ENCODE results near the gene CD247. TPM values are rescaled to one million over a fixed set of nuclear protein-coding genes. Genes with fewer than 3 reads are reported as not detected.

The CD247 gene
- total and polyA plus RNA-seq, 2 experiments from 2014 or later, result not detected

- Histone ChIP-seq H3K4me3 (no peak overlapping the region), H3F3A (ENCODE audit: insufficient read depth) (no peaks in the 10 kb centered on the region), H3K9ac (no peak overlapping the region), H3K36me3 (ENCODE audit: low read depth) (no peaks in the 10 kb centered on the region), H3K4me1 (ENCODE audit: insufficient read depth) (no peaks in the 10 kb centered on the region), H3K4me2 (ENCODE audit: unreplicated experiment) (no peak overlapping the region), H3K27ac (no peak overlapping the region), H3K79me2 (ENCODE audit: insufficient read depth) (no peaks in the 10 kb centered on the region), H2AFZ (no peak overlapping the region), H3K9me2 (ENCODE audit: insufficient read depth) (no peaks in the 10 kb centered on the region), H3K9me3 (ENCODE audit: low read depth) (no peaks in the 10 kb centered on the region), H4K20me1 (ENCODE audit: insufficient read depth) (no peaks in the 10 kb centered on the region), H3K27me3 (replicated peaks; ENCODE audit: insufficient read depth) (no peaks in the 10 kb centered on the region)
- in situ Hi-C loops (cut with MboI), result loop anchor here (25.0 kb wide), 1 partner anchor 279 kb away; no protein-coding TSS in a partner anchor
- peak; percentile 31 for DNase-seq
- no peak for TF ChIP-seq EZH2phosphoT487 (IDR thresholded peaks at IDR 0.05; ENCODE audit: insufficient read depth, low read depth)
- TF ChIP-seq EZH2 (IDR thresholded peaks at IDR 0.05; ENCODE audit: insufficient read depth, poor library complexity, severe bottlenecking), result no peak
Observed at GRCh38 chr1:167541003-167541402, 22.7 kb upstream of the CD247 start.

DNA sequence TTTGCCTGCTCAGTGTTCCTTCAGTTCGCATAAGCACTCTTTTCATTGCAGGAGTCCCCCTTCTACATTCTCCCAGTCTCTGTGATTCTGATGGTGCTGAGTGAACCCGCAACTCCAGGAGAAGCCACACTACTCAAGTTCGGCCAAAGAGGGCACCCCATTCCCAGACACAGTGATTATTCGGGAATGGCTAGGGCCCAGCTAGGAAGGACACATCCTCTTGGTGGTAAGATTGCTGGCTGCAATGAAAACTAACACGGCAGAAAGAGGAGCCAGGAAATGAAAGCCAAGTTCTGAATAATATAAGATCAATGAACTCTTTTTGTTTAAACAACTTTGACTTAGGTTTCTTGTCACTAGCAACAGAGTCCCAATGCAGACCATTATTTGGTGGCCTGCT, 20.3 kb upstream of the CD247 start:
- Histone ChIP-seq H3K27ac (no peak overlapping the region), H3K4me3 (no peak overlapping the region), H3F3A (ENCODE audit: insufficient read depth) (no peaks in the 10 kb centered on the region), H3K9me2 (ENCODE audit: insufficient read depth) (no peaks in the 10 kb centered on the region), H3K79me2 (ENCODE audit: insufficient read depth) (no peaks in the 10 kb centered on the region), H4K20me1 (ENCODE audit: insufficient read depth) (no peaks in the 10 kb centered on the region), H3K9ac (no peak overlapping the region), H2AFZ (no peak overlapping the region), H3K4me2 (ENCODE audit: unreplicated experiment) (no peak overlapping the region), H3K9me3 (ENCODE audit: low read depth) (no peaks in the 10 kb centered on the region), H3K4me1 (ENCODE audit: insufficient read depth) (no peaks in the 10 kb centered on the region), H3K36me3 (ENCODE audit: low read depth) (no peaks in the 10 kb centered on the region), H3K27me3 (replicated peaks; ENCODE audit: insufficient read depth) (no peaks in the 10 kb centered on the region)
- DNase-seq, result peak; percentile 16
- 38 to 40% methylated on average over 5 of the region's 5 CpGs for whole genome bisulfite sequencing, 2 experiments (ENCODE audit: low coverage in 1 of 2, low lambda C conversion rate in 2 of 2, missing lambda C conversion rate in 2 of 2)
- in situ Hi-C loops (cut with MboI), result loop anchor here (10.0 to 25.0 kb wide), 2 partner anchors 276 to 474 kb away; no protein-coding TSS in a partner anchor
- TF ChIP-seq EZH2phosphoT487 (IDR thresholded peaks at IDR 0.05; ENCODE audit: insufficient read depth, low read depth), result no peak
- no peak for TF ChIP-seq EZH2 (IDR thresholded peaks at IDR 0.05; ENCODE audit: insufficient read depth, poor library complexity, severe bottlenecking)

DNA sequence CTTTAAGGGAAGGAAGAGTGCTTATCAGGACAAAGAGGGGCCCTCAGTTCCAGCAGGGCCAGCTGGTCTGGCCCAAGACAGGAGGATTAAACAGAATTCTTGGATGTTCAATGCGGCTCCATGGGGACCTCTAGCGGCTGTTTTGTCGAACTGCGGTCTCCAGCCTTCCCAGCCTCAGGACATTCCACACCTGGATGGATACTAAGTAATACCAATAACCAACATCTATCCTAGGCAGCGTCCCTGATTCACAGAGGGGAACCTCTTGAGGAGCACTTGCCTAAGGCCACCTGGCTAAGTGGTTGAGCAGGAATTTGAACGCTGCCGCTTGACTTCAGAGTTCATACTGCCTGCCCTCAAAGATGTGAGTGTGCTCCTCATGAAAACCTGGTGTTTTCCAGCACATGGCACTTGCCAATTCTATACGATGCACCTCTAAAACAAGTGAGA, 15.5 kb upstream of the CD247 start:
- H3K36me3 ChIP-seq (ENCODE audit: low read depth), result no peaks in the 10 kb centered on the region
- H3K27ac ChIP-seq, result no peak overlapping the region
- 0 out of 2 replicates have a peak, but pooled peaks cover 8% of the 10 kb centered on the region for H3K27me3 ChIP-seq (replicated peaks; ENCODE audit: insufficient read depth)
- peak; percentile 64 for DNase-seq
- in situ Hi-C loops (cut with MboI), result loop anchor here (10.0 to 25.0 kb wide), 2 partner anchors 272 to 469 kb away; no protein-coding TSS in a partner anchor
- H3K9ac ChIP-seq, result no peak overlapping the region
- no peak overlapping the region for H3K4me2 ChIP-seq (ENCODE audit: unreplicated experiment)
- H3K4me1 ChIP-seq (ENCODE audit: insufficient read depth), result no peaks in the 10 kb centered on the region
- TF ChIP-seq EZH2phosphoT487 (IDR thresholded peaks at IDR 0.05; ENCODE audit: insufficient read depth, low read depth), result no peak
- no peak for TF ChIP-seq EZH2 (IDR thresholded peaks at IDR 0.05; ENCODE audit: insufficient read depth, poor library complexity, severe bottlenecking)
- no peaks in the 10 kb centered on the region for H3F3A ChIP-seq (ENCODE audit: insufficient read depth)
- H4K20me1 ChIP-seq (ENCODE audit: insufficient read depth), result no peaks in the 10 kb centered on the region
- no peaks in the 10 kb centered on the region for H3K9me2 ChIP-seq (ENCODE audit: insufficient read depth)
- no peaks in the 10 kb centered on the region for H3K79me2 ChIP-seq (ENCODE audit: insufficient read depth)
- H2AFZ ChIP-seq, result no peak overlapping the region
- WGBS, 2 experiments (ENCODE audit: low coverage in 1 of 2, low lambda C conversion rate in 2 of 2, missing lambda C conversion rate in 2 of 2), result 3 to 5% methylated on average over 8 of the region's 8 CpGs
- H3K4me3 ChIP-seq, result no peak overlapping the region
- no peaks in the 10 kb centered on the region for H3K9me3 ChIP-seq (ENCODE audit: low read depth)

DNA sequence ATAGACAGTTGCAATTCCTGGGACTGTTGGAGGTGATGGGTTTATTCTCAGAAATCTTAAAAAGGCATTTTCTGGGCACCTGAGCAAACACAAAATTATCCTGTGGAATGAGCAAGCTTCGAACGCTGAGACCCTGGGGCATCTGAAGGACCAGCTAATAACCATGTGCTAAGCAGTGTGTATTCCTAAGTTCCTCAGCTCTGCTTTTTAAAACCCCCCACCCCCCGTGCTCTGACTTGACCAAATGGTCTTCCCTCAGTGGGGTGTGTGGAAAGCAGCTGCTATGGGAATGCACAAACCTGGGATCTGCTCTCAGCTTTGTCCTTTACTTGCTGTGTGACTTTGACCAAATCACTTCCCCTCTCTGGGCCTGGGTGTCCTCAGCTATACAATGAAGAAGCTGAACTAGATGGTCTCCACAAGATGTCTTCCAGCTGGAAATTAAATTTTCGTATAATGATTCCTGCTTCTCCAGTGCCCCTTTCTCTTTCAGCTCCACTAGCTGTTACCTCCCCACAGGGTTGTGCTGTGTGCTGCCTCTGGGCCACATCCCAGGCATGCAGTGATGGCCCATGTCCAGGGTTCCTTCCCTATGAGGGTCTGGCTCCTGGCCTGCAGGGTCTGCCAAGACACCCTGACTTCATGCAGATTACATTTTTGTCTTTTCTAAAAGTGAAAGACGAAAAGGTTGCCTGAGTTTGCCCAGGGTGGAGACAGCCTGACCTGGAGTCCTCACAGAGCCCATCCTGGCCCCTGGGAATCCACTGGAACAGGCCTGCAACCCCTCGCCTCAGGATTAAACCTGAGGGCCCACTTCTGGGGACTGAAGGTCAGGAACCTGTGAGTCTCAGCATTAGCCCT, 14.9 kb upstream of the CD247 start:
- no peak for DNase-seq
- H3K9me2 ChIP-seq (ENCODE audit: insufficient read depth), result no peaks in the 10 kb centered on the region
- no peak overlapping the region for H3K27ac ChIP-seq
- H3K4me3 ChIP-seq, result no peak overlapping the region
- H3F3A ChIP-seq (ENCODE audit: insufficient read depth), result no peaks in the 10 kb centered on the region
- H3K79me2 ChIP-seq (ENCODE audit: insufficient read depth), result no peaks in the 10 kb centered on the region
- TF ChIP-seq EZH2phosphoT487 (IDR thresholded peaks at IDR 0.05; ENCODE audit: insufficient read depth, low read depth) (no peak), EZH2 (IDR thresholded peaks at IDR 0.05; ENCODE audit: insufficient read depth, poor library complexity, severe bottlenecking) (no peak)
- H3K36me3 ChIP-seq (ENCODE audit: low read depth), result no peaks in the 10 kb centered on the region
- H3K27me3 ChIP-seq (replicated peaks; ENCODE audit: insufficient read depth), result 0 out of 2 replicates have a peak, but pooled peaks cover 8% of the 10 kb centered on the region
- WGBS, 2 experiments (ENCODE audit: low coverage in 1 of 2, low lambda C conversion rate in 2 of 2, missing lambda C conversion rate in 2 of 2), result 68 to 74% methylated on average over 6 of the region's 6 CpGs
- no peaks in the 10 kb centered on the region for H4K20me1 ChIP-seq (ENCODE audit: insufficient read depth)
- no peaks in the 10 kb centered on the region for H3K4me1 ChIP-seq (ENCODE audit: insufficient read depth)
- no peak overlapping the region for H3K4me2 ChIP-seq (ENCODE audit: unreplicated experiment)
- no peak overlapping the region for H3K9ac ChIP-seq
- no peak overlapping the region for H2AFZ ChIP-seq
- in situ Hi-C loops (cut with MboI), result loop anchor here (10.0 to 25.0 kb wide), 2 partner anchors 271 to 468 kb away; no protein-coding TSS in a partner anchor
- no peaks in the 10 kb centered on the region for H3K9me3 ChIP-seq (ENCODE audit: low read depth)

All from GM23248 (cell line).